NCI-H1092 (cell line): ENCODE data around the gene GABRG3.
"Not testable (repeated sequence)": the region's sequence is repeated elsewhere in the genome, so short reads cannot be mapped to it uniquely, and the experiment has no call there.

Source experiments
- DNase-seq: peaks from one replicate; lab custom pipeline; 2025; lab: John Stamatoyannopoulos, UW

GABRG3 gene

GRCh38 chr15:27003003-27003402 is 32.0 kb downstream of the GABRG3 start:
- DNase-seq: not testable (repeated sequence)

- DNase-seq: not testable (repeated sequence)
Observed at GRCh38 chr15:27004226-27004625, 33.2 kb downstream of the GABRG3 start.

GRCh38 chr15:27017168-27017809 is 46.3 kb downstream of the GABRG3 start:
- DNase-seq: peak; percentile 54

- DNase-seq: no peak
Observed at GRCh38 chr15:27019687-27020086, 48.7 kb downstream of the GABRG3 start.

- DNase-seq: no peak
Observed at GRCh38 chr15:27025481-27025966, 54.5 kb downstream of the GABRG3 start.

- DNase-seq: no peak
Observed at GRCh38 chr15:27027229-27027628, 56.2 kb downstream of the GABRG3 start.

- peak; percentile 41 for DNase-seq
Observed at GRCh38 chr15:27028858-27029477, 58.0 kb downstream of the GABRG3 start.

GRCh38 chr15:27036210-27036609 is 65.2 kb downstream of the GABRG3 start:
- no peak for DNase-seq

GRCh38 chr15:27037501-27037900 is 66.5 kb downstream of the GABRG3 start:
- no peak for DNase-seq

- DNase-seq: no peak
Observed at GRCh38 chr15:27039152-27039551, 68.2 kb downstream of the GABRG3 start.

GRCh38 chr15:27042230-27042629 is 71.2 kb downstream of the GABRG3 start:
- no peak for DNase-seq

GRCh38 chr15:27042646-27043045 is 71.7 kb downstream of the GABRG3 start:
- DNase-seq: no peak

- no peak for DNase-seq
Observed at GRCh38 chr15:27043770-27044169, 72.8 kb downstream of the GABRG3 start.

GRCh38 chr15:27045796-27046195 is 74.8 kb downstream of the GABRG3 start:
- no peak for DNase-seq

GRCh38 chr15:27046880-27047279 is 75.9 kb downstream of the GABRG3 start:
- no peak for DNase-seq

GRCh38 chr15:27050163-27050562 is 79.2 kb downstream of the GABRG3 start:
- no peak for DNase-seq

- DNase-seq: no peak
Observed at GRCh38 chr15:27054426-27054825, 83.4 kb downstream of the GABRG3 start.

- DNase-seq: no peak
Observed at GRCh38 chr15:27057904-27058645, 87.1 kb downstream of the GABRG3 start.

GRCh38 chr15:27058939-27059338 is 88.0 kb downstream of the GABRG3 start:
- no peak for DNase-seq

- DNase-seq: peak; percentile 55
Observed at GRCh38 chr15:27059610-27060202, 88.7 kb downstream of the GABRG3 start.

GRCh38 chr15:27061739-27062138 is 90.8 kb downstream of the GABRG3 start:
- DNase-seq: no peak

GRCh38 chr15:27062951-27063350 is 92.0 kb downstream of the GABRG3 start:
- no peak for DNase-seq

- no peak for DNase-seq
Observed at GRCh38 chr15:27064080-27064479, 93.1 kb downstream of the GABRG3 start.
